AG04450 (cell line): Measurements from ENCODE around the gene CAV1. TPM values are rescaled to one million over a fixed set of nuclear protein-coding genes. Genes with fewer than 3 reads are reported as not detected.

Experiments used
- CTCF ChIA-PET: fragments of 300-600, 350-600 bp; formaldehyde crosslinking; extraction: SDS; loops from one replicate; lab custom pipeline; 2022; ENCODE audit warnings: antibody characterized with exemption, inconsistent platforms; lab: Charles Lee
- POLR2A ChIA-PET: fragments of 350-600 bp; formaldehyde crosslinking; extraction: SDS; loops from one replicate; lab custom pipeline; 2021; ENCODE audit warnings: antibody characterized with exemption, inconsistent platforms; lab: Yijun Ruan, JAX
- DNase-seq: peaks from one replicate; pipeline ENCODE4 v3.0.0-alpha.2; 2011; ENCODE audit warnings: low read depth, low spot score
- H3K27ac ChIP-seq: one replicate; pipeline ENCODE4 v1.5.1; 2012; ENCODE audit warnings: low read depth, low read length, control low read depth
- H3K27me3 ChIP-seq: one replicate; pipeline ENCODE4 v1.6.0; 2012; ENCODE audit warnings: low read length; ENCODE audit not compliant: control insufficient read depth, insufficient read depth
- H3K4me3 ChIP-seq: 2 replicates; pipeline ENCODE4 v1.5.1; 2011; ENCODE audit warnings: mild to moderate bottlenecking, low read depth, low read length, control low read depth
- H3K9me3 ChIP-seq: 2 replicates; pipeline ENCODE4 v1.5.1; 2012; ENCODE audit warnings: low read length; ENCODE audit not compliant: control insufficient read depth, insufficient read depth
- CTCF ChIP-seq: IDR thresholded peaks from 2 replicates; pipeline ENCODE4 v1.5.1; 2011; ENCODE audit warnings: low read depth, low read length, control low read depth, inconsistent platforms
- polyA plus RNA-seq: library from polyadenylated mRNA; depleted of rRNA; stranded (reverse); fragments of >200 nt; gene quantifications from 2 replicates; pipeline ENCODE4 v1.2.3, GENCODE V29; 2011

Gene CAV1
- polyA plus RNA-seq, 1 experiment, result 1,209 TPM

GRCh38 chr7:116509982-116510579 lies 14.8 kb upstream of the CAV1 start:
- Histone ChIP-seq H3K27ac (no peak overlapping the region), H3K4me3 (no peak overlapping the region), H3K27me3 (no peaks in the 10 kb centered on the region), H3K9me3 (no peaks in the 10 kb centered on the region)
- no peak for DNase-seq
- TF ChIP-seq CTCF, result no peak
- POLR2A ChIA-PET, result no interaction called here
- CTCF ChIA-PET, result interaction anchor here (0.6 to 0.7 kb wide), 2 partner anchors 16 to 260 kb away, joined by 3 to 4 read pairs; no protein-coding TSS in a partner anchor

GRCh38 chr7:116510795-116511194 lies 14.0 kb upstream of the CAV1 start:
- no peak overlapping the region for H3K4me3 ChIP-seq
- TF ChIP-seq CTCF, result no peak
- ChIA-PET POLR2A (no interaction called here), CTCF (interaction anchor here (0.6 to 0.7 kb wide), 2 partner anchors 16 to 261 kb away, joined by 3 to 4 read pairs; no protein-coding TSS in a partner anchor)
- no peaks in the 10 kb centered on the region for H3K9me3 ChIP-seq
- H3K27me3 ChIP-seq, result no peaks in the 10 kb centered on the region
- no peak for DNase-seq
- H3K27ac ChIP-seq, result no peak overlapping the region

GRCh38 chr7:116511552-116512519 lies 13.0 kb upstream of the CAV1 start:
- no peaks in the 10 kb centered on the region for H3K9me3 ChIP-seq
- no peak for TF ChIP-seq CTCF
- ChIA-PET POLR2A (interaction anchor here (0.6 kb wide), 1 partner anchor 87 kb away, joined by 10 read pairs; no protein-coding TSS in a partner anchor), CTCF (no interaction called here)
- H3K4me3 ChIP-seq, result peak overlapping the region; percentile 15; the same call in 1 of the 2 replicates
- no peaks in the 10 kb centered on the region for H3K27me3 ChIP-seq
- DNase-seq, result no peak
- H3K27ac ChIP-seq, result peak overlapping the region; percentile 78

GRCh38 chr7:116512520-116513188 lies 12.2 kb upstream of the CAV1 start:
- TF ChIP-seq CTCF, result no peak
- ChIA-PET CTCF (no interaction called here), POLR2A (no interaction called here)
- no peak overlapping the region for H3K4me3 ChIP-seq
- peak overlapping the region; percentile 78 for H3K27ac ChIP-seq
- DNase-seq, result no peak
- H3K27me3 ChIP-seq, result no peaks in the 10 kb centered on the region
- H3K9me3 ChIP-seq, result no peaks in the 10 kb centered on the region
